Naive thymus-derived CD8-positive, alpha-beta T cell (primary cell): ENCODE measurements around the gene CFAP221. TPM values are rescaled to one million over a fixed set of nuclear protein-coding genes. Genes with fewer than 3 reads are reported as not detected.
A peak's percentile ranks its signal among the peaks of the same experiment; 100 is the strongest.

ENCODE experiments used
- ATAC-seq, 2 donors: fragments of 150-1000 bp; cut with Tn5 transposase in 1 of 2; sonication (Bioruptor Pico), chemical (Tn5 transposase) in 1 of 2; 1 replicate in 1 of 2; 2 replicates in 1 of 2; pipeline ENCODE4 v1.10.0; 2021; ENCODE audit warnings: mild to moderate bottlenecking in 2 of 2, moderate library complexity in 2 of 2
- POLR2A ChIA-PET: fragments of 350-600 bp; sonication (Branson Sonifier 250); formaldehyde crosslinking; loops from one replicate; lab custom pipeline; 2021; ENCODE audit warnings: antibody characterized with exemption; lab: Charles Lee
- DNase-seq, 10 donors: peaks; one replicate each; pipeline versions ENCODE4 v3.0.0 to v3.0.0-alpha.2; 2020 to 2022
- H3K27ac Mint-ChIP-seq, 10 donors: one replicate each; pipeline ENCODE4 v1.8.0; 2020 to 2022; ENCODE audit warnings: mild to moderate bottlenecking in 10 of 10, mixed read lengths in 10 of 10, moderate library complexity in 4 of 10, inconsistent platforms in 1 of 10
- H3K27me3 Mint-ChIP-seq, 5 donors: one replicate each; pipeline ENCODE4 v1.8.0; 2021 to 2022; ENCODE audit warnings: mixed read lengths in 5 of 5
- H3K36me3 Mint-ChIP-seq, 3 donors: one replicate each; pipeline ENCODE4 v1.8.0; 2020 to 2022; ENCODE audit warnings: mixed read lengths in 3 of 3, mild to moderate bottlenecking in 2 of 3, inconsistent platforms in 1 of 3
- H3K4me1 Mint-ChIP-seq, 4 donors: one replicate each; pipeline ENCODE4 v1.8.0; 2021 to 2022; ENCODE audit warnings: mixed read lengths in 4 of 4
- H3K4me3 Mint-ChIP-seq, 10 donors: one replicate each; pipeline ENCODE4 v1.8.0; 2020 to 2022; ENCODE audit warnings: mild to moderate bottlenecking in 10 of 10, mixed read lengths in 10 of 10, moderate library complexity in 6 of 10, inconsistent platforms in 1 of 10
- H3K9me3 Mint-ChIP-seq, 9 donors: one replicate each; pipeline ENCODE4 v1.8.0; 2020 to 2022; ENCODE audit warnings: mixed read lengths in 9 of 9, mild to moderate bottlenecking in 3 of 9, inconsistent platforms in 1 of 9, moderate library complexity in 1 of 9
- polyA plus RNA-seq, 3 donors: library from polyadenylated mRNA; unstranded; fragments of 300-500 nt; fragmentation: Illumina TruSeq; gene quantifications; one replicate each; pipeline ENCODE4 v1.2.3, GENCODE V29; 2021
- total RNA-seq, 8 experiments: library from RNA in 2 of 8; stranded (reverse) in 2 of 8; gene quantifications; one replicate each; pipeline ENCODE4 v1.2.3 and lab custom pipeline; 2021 to 2026

CFAP221 gene
- total RNA-seq (not detected), polyA plus RNA-seq (not detected), total RNA-seq (lab: John Stamatoyannopoulos, UW) (0 reads per million in 6 experiments)

DNA sequence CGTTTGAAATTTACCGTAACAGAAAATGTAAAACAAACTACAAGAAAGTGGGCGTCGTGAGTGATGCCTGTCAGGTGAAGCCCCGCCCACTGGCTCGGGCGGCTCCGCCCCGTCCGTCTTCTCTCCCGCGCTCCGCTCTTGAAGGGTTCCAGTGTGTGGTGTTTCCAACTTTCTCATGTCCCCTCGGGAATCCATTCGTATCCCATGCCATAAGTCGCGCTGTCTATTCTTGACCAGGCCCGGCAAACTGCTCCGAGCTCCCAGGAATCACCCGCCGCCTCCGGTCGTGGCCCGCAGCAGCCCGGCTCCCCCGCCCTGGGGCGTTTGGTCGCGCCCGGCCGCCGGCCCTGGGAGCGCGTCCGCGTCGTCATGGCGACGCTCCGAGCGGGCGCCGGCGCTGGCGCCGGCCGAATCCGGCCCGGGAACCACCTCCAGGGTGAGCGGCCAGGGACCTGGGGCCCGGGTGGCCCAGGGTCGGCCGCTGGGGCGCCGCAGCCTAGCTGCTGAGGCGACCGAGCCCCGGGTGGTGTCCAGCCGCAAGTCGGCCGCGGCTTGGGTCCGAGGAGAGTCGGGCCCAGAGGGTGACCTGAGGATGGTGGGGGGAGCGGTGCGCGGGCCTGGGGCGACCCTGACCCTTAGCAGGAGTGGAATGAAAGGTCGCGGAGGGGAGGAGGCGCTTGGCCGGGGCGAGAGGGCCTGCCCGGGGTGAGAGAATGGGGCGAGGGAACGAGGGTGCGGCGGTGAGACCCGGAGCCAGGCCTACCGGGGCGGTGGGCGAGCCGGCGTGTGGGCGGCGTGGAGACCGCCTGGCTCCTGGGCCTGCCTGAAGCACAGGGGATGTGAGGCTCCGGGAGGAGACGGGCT, at the start of gene CFAP221:
CFAP221 (plus strand) TSS at position 375 of the 864 bp plus-strand sequence. CDS start 1,683 bp downstream, outside the sequence.
- Mint-ChIP-seq H3K27me3 (peaks cover 43 to 69% (median 63%) of the 10 kb centered on the region in 5 donors), H3K4me3 (peak within 1 kb of the TSS; percentile 42 to 79 (median 66)), H3K27ac (no peak within 1 kb of the TSS), H3K36me3 (peaks cover 0 to 4% (median 0%) of the 10 kb centered on the region in 3 donors), H3K9me3 (peaks cover 0 to 13% (median 0%) of the 10 kb centered on the region in 9 donors), H3K4me1 (peaks cover 2 to 13% (median 7%) of the 10 kb centered on the region in 4 donors)
- peak in 5 of 10 donors; percentile 3 to 32 (median 13) for DNase-seq
- peak; percentile 39 to 53 for ATAC-seq
- POLR2A ChIA-PET: no interaction called here

DNA sequence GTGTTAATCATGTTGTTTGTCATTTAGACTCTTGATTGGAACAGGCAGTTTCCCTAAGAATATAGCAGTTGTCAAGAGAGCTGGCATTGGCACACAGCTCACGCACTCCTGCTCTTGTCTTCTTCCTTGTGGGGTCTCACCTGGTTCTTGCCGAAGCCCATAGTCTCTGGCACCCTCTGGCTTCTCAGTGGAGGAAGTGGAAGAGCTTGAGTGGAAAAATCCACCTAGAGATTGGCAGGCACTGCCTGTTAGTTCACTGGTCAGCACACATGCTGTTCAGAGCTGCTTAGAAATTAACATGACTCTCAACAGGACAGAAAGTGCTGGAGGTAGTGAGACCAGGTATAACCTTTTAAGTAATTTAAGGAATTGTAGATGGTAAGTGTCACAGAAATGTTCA, 48.3 kb upstream of the CFAP221 start:
- Mint-ChIP-seq H3K4me1 (no peaks in the 10 kb centered on the region), H3K27me3 (peaks cover 15 to 36% (median 26%) of the 10 kb centered on the region in 5 donors), H3K27ac (peak overlapping the region in 1 of 10 donors; percentile 70), H3K4me3 (no peak overlapping the region), H3K9me3 (peaks cover 15 to 38% (median 24%) of the 10 kb centered on the region in 9 donors), H3K36me3 (peaks cover 0 to 17% (median 3%) of the 10 kb centered on the region in 3 donors)
- ATAC-seq: no peak
- no peak for DNase-seq
- POLR2A ChIA-PET: no interaction called here

DNA sequence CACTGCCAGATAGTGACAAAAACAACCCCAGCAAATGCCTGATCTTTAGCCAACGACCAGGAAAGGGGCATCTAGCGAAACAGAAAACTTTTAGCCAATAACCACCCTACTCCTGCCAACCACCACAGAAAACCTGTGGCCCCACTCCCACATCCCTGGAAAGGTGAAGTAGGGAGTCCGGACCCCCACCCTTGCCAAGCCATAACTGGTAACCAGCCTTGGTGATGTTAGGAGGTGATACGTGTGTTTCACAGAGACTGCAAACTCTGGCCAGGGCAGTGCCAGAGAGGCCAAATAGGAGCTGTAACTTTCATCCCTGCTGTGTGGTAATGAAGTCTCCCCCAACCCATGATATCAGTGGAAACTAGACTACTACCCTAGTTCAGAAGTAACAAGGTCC, 47.6 kb upstream of the CFAP221 start:
- H3K27me3 Mint-ChIP-seq: peaks cover 19 to 43% (median 31%) of the 10 kb centered on the region in 5 donors
- H3K4me3 Mint-ChIP-seq: no peak overlapping the region
- no peak overlapping the region for H3K27ac Mint-ChIP-seq
- peaks cover 16 to 45% (median 29%) of the 10 kb centered on the region in 9 donors for H3K9me3 Mint-ChIP-seq
- no peaks in the 10 kb centered on the region for H3K4me1 Mint-ChIP-seq
- no peak for ATAC-seq
- H3K36me3 Mint-ChIP-seq: peaks cover 0 to 23% (median 3%) of the 10 kb centered on the region in 3 donors
- POLR2A ChIA-PET: no interaction called here
- DNase-seq: no peak

DNA sequence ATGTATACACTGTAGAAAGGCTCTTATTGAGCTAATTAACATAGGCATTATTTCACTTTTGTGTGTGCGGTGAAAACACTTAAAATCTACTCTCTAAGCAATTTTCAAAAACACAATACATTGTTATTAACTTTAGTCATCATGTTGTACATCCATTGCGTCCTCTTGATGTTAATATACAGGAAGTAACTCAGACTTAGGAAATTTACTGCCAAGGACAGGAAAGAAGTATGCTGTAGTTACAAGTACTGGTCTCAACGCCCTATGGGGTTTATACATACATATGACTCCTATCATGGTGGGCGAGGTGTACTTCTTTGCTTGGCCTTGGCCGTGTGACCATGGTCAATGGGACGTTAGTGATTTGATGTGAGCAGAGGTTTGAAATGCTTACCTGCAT, 35.5 kb upstream of the CFAP221 start:
- ATAC-seq: no peak
- DNase-seq: no peak
- no peaks in the 10 kb centered on the region for H3K36me3 Mint-ChIP-seq
- H3K4me3 Mint-ChIP-seq: no peak overlapping the region
- peaks cover 10 to 22% (median 16%) of the 10 kb centered on the region in 5 donors for H3K27me3 Mint-ChIP-seq
- peak overlapping the region in 1 of 10 donors; percentile 46 for H3K27ac Mint-ChIP-seq
- H3K9me3 Mint-ChIP-seq: peaks cover 0 to 9% (median 3%) of the 10 kb centered on the region in 9 donors
- POLR2A ChIA-PET: no interaction called here
- H3K4me1 Mint-ChIP-seq: no peaks in the 10 kb centered on the region

DNA sequence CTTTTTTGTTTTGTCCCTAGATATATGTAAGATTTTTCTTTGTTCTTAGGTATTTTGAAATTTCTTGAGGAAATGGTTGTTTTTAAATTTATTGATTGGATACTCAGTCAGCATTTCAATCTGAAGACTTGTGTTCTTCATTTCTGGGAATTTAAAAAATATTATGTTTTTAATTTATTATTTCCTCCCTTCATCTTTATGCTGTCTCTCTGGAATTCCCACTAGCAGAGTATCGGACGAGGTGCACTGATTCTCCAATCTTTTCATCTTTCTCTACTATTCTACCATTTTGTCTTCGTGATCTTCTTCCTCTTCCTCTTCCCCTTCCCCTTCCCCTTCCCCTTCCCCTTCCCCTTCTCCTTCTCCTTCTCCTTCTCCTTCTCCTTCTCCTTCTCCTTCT, 32.3 kb upstream of the CFAP221 start:
- Mint-ChIP-seq H3K4me3 (no peak overlapping the region), H3K4me1 (no peaks in the 10 kb centered on the region), H3K27ac (no peak overlapping the region), H3K9me3 (no peaks in the 10 kb centered on the region), H3K36me3 (no peaks in the 10 kb centered on the region), H3K27me3 (peaks cover 19 to 46% (median 35%) of the 10 kb centered on the region in 5 donors)
- DNase-seq (no peak), ATAC-seq (no peak)
- POLR2A ChIA-PET: no interaction called here

DNA sequence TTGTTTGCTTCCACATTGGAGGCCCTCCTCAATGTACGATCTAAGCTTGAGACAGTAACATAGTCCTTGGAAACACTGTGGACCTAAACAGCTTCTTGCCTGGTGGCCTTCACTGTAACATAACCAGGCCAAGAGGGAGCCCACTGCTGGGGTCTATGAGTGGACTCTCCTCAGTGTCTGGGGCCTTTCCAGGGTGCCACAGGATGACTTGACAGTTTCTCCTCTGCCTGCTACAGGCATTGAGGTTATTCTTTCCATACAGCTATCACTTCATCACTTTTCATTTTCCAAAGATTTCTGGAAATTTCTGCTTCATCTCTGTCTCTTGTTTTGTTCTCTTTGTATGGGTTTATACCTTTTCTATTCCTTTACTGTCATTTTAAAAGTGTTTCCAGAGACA, 31.3 kb upstream of the CFAP221 start:
- H3K4me3 Mint-ChIP-seq: no peak overlapping the region
- POLR2A ChIA-PET: no interaction called here
- peaks cover 24 to 55% (median 36%) of the 10 kb centered on the region in 5 donors for H3K27me3 Mint-ChIP-seq
- H3K27ac Mint-ChIP-seq: no peak overlapping the region
- no peaks in the 10 kb centered on the region for H3K4me1 Mint-ChIP-seq
- no peaks in the 10 kb centered on the region for H3K9me3 Mint-ChIP-seq
- DNase-seq (no peak), ATAC-seq (no peak)
- no peaks in the 10 kb centered on the region for H3K36me3 Mint-ChIP-seq

DNA sequence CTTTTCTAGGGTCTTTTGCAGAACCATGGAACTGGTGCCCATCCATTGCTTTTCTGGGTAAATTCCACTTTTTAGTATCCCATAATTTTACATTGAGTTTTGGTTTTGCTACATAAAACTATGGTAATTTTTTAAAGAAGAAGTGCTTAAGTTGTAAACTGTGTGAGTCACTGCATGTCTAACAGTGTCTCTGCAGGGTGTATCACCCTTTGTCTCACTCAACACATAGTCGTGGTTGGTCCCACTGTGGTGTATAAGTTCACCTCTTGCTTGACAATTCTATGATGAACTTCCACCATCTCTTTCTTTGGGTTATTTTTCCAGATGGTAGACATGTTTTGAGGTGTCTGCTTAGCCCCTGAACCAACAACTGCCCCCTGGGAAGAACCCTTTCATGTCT, 30.4 kb upstream of the CFAP221 start:
- no peak for ATAC-seq
- no peak overlapping the region for H3K27ac Mint-ChIP-seq

DNA sequence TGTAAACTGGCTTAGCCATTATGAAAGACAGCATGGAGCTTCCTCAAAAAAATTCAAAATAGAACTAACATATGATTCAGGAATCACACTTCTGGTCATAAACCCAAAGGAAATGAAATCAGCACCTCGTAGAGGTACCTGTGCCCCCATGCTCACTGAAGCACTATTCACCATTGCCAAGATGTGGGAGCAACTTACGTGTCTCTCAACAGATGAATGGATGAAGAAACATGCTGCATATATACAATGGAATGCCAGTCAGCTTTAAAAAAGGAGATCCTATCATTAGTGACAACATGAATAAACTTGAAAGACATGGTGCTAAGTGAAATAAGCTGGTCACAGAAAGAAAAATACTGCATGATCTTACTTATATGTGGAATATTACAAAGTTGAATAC, 28.1 kb upstream of the CFAP221 start:
- H3K4me1 Mint-ChIP-seq: no peaks in the 10 kb centered on the region
- peaks cover 28 to 58% (median 35%) of the 10 kb centered on the region in 5 donors for H3K27me3 Mint-ChIP-seq

More for the DNA sequence above, 30.4 kb upstream of the CFAP221 start:
- Mint-ChIP-seq H3K4me3 (no peak overlapping the region), H3K27me3 (peaks cover 32 to 61% (median 37%) of the 10 kb centered on the region in 5 donors), H3K4me1 (no peaks in the 10 kb centered on the region), H3K36me3 (no peaks in the 10 kb centered on the region), H3K9me3 (no peaks in the 10 kb centered on the region)
- DNase-seq: no peak
- POLR2A ChIA-PET: no interaction called here

DNA sequence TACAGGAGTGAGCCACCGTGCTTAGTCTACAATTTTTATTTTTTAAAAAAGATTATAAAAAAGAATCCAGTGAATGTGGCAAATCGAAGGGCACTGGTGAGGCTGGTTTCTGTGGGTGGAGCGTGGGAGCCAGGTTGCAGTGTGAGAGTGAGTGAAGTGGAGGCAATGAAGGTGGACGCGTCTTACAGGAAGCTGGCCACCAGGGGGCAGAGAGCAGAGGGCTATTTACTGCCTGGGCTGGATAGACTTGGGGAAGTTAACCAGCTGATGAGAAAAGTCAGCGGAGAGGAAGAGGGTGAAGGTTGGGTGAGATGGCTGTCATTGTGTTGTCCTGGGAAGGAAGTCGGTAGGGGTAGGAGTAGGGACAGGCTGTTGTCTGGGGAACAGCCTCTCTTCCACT, 26.8 kb upstream of the CFAP221 start:
- Mint-ChIP-seq H3K27me3 (peaks cover 28 to 63% (median 33%) of the 10 kb centered on the region in 5 donors), H3K4me1 (no peaks in the 10 kb centered on the region), H3K4me3 (no peak overlapping the region), H3K9me3 (no peaks in the 10 kb centered on the region), H3K27ac (no peak overlapping the region), H3K36me3 (no peaks in the 10 kb centered on the region)
- DNase-seq: peak in 4 of 10 donors; percentile 6 to 14 (median 6)
- ATAC-seq: no peak
- POLR2A ChIA-PET: no interaction called here

More for the DNA sequence above, 28.1 kb upstream of the CFAP221 start:
- DNase-seq (no peak), ATAC-seq (no peak)
- H3K9me3 Mint-ChIP-seq: no peaks in the 10 kb centered on the region
- no peaks in the 10 kb centered on the region for H3K36me3 Mint-ChIP-seq
- POLR2A ChIA-PET: interaction anchor here (0.6 kb wide), 1 partner anchor 1661 kb away, joined by 5 read pairs; no protein-coding TSS in a partner anchor
- H3K27ac Mint-ChIP-seq: no peak overlapping the region
- no peak overlapping the region for H3K4me3 Mint-ChIP-seq

DNA sequence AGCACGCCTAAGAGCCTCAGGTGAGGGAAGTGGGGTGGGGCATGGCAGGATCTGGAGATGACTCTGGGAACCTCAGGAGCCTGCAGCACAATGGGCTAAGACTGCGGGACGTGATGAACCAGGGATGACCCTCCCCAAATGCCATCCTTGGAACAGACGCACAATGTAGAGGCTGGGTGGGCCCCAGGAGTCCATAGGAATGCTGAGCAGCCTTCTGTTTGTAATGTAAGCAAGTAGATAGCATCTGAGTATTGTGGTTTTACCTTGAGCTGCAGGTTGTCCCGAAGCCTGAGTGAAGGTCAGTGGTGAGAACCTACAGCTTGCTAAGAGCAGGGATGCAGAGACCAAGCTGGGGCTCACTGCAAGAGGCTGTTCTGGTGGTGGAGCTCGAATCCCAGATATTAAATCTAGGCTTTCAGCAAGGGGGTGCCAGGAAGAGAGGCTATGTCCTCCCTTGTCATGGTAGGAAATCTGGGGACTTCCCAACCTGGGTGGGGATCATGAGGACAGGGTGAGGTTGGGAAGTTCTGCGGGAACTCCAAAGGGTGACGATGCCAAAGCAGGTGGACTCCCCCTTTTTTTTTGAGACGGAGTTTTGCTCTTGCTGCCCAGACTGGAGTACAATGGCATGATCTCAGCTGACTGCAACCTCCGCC, 25.7 kb upstream of the CFAP221 start:
- ATAC-seq (no peak), DNase-seq (no peak)
- peaks cover 0 to 2% (median 0%) of the 10 kb centered on the region in 9 donors for H3K9me3 Mint-ChIP-seq
- H3K36me3 Mint-ChIP-seq: peaks cover 0 to 3% (median 0%) of the 10 kb centered on the region in 3 donors
- H3K4me1 Mint-ChIP-seq: no peaks in the 10 kb centered on the region
- no peak overlapping the region for H3K27ac Mint-ChIP-seq
- peaks cover 29 to 66% (median 33%) of the 10 kb centered on the region in 5 donors for H3K27me3 Mint-ChIP-seq
- POLR2A ChIA-PET: no interaction called here
- H3K4me3 Mint-ChIP-seq: no peak overlapping the region

DNA sequence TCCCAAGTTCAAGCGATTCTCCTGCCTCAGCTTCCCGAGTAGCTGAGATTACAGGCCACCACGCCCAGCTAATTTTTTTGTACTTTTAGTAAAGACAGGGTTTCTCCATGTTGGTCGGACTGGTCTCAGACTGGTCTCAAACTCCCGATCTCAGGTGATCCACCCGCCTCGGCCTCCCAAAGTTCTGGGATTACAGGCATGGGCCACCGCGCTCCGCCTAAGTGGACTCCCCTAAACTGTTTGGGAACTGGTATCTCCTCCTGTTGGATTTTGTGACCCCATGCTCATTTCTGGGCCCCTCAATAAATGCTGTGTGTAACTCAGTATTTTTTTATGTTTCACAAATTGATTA, 25.2 kb upstream of the CFAP221 start:
- peaks cover 29 to 71% (median 36%) of the 10 kb centered on the region in 5 donors for H3K27me3 Mint-ChIP-seq
- H3K4me1 Mint-ChIP-seq: no peaks in the 10 kb centered on the region
- H3K36me3 Mint-ChIP-seq: peaks cover 0 to 3% (median 0%) of the 10 kb centered on the region in 3 donors
- H3K27ac Mint-ChIP-seq: no peak overlapping the region
- POLR2A ChIA-PET: no interaction called here
- no peak overlapping the region for H3K4me3 Mint-ChIP-seq
- no peak for DNase-seq
- ATAC-seq: no peak
- H3K9me3 Mint-ChIP-seq: peaks cover 0 to 2% (median 0%) of the 10 kb centered on the region in 9 donors

DNA sequence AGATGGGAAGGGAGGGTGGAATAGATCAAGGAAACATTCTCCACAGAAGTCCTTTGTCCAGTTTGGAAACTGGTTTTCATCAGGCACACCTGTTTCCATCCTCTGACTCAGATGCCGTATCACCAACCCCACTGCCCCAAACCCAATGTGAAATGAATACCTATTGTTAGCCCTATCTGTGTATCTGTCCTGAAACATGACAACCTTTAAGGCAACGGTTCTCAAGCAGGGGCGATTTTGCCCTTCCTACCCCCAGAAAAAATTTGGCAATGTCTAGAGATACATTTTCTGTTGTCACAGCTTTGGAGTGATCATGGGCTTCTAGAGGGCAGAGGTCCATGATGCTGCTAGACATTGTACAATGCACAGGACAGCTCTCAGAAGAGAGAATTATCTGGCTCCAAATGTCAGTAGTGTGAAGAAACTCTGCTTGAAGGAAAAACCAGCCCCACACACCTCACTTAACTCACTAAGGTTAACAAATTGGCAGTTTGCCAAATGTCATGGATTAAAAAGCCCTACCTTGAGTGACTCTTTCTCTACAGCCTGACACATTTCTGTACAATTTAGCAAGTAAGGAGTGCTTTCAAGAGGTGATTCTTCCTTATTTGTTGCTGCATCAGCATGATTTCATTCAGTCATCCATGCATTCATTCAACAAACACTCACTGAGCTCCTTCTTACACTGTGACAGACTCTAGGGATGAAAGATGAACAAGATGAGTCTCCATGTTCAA, 23.4 kb upstream of the CFAP221 start:
- POLR2A ChIA-PET: no interaction called here
- Mint-ChIP-seq H3K27me3 (peaks cover 30 to 73% (median 36%) of the 10 kb centered on the region in 5 donors), H3K9me3 (peaks cover 0 to 2% (median 0%) of the 10 kb centered on the region in 9 donors), H3K4me3 (no peak overlapping the region), H3K4me1 (no peaks in the 10 kb centered on the region), H3K27ac (peak overlapping the region in 1 of 10 donors; percentile 7), H3K36me3 (peaks cover 0 to 3% (median 0%) of the 10 kb centered on the region in 3 donors)
- DNase-seq (no peak), ATAC-seq (no peak)
